Fibroblast of the conjunctiva (primary cell): ENCODE data around the gene RREB1.

ENCODE experiments used
- DNase-seq: peaks from one replicate; pipeline ENCODE4 v3.0.0-alpha.2; 2010; ENCODE audit warnings: low read depth

The RREB1 gene

DNA sequence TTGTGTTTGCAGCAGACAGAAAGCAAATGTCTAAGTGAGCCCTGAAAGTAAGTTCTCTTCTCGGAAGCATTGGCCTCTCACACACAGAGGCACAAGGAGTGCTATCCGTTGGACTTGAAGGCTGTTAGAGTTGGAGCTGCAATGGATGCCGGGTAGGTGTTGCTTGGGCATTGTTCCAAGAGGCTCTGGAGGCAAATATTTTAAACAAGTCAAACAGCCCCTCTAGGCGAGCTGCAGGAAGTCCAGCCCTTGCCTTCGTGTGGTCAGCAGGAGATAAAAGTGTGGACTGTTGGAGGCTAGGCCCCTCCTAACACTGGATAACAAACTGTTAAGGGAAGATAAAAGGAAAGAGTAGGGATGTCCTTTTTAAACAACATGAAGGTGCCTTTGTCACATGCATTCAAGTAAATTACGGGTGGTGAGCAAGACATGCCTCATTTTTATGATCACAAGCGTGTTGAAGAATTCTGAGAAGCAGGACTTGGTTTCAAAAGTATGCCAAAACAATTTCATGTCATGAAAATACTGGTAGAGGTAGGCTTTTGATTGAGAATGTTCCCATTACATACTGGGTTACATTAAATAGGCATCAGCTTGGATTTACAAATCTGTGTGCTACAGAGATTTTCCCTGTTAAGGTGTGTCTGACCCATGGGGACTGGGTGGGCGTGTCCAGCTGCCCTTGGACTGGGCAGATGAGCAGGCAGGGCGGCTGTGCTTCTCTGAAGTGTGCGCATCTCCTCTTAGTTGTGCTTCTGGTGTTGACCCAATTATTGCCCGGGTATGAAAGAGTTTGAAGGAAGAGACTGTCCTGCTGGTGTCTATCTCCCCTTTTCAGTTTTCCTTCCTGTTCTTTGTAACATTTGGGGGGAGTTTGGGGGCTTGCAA lies 57.5 kb downstream of the RREB1 start:
- no peak for DNase-seq

DNA sequence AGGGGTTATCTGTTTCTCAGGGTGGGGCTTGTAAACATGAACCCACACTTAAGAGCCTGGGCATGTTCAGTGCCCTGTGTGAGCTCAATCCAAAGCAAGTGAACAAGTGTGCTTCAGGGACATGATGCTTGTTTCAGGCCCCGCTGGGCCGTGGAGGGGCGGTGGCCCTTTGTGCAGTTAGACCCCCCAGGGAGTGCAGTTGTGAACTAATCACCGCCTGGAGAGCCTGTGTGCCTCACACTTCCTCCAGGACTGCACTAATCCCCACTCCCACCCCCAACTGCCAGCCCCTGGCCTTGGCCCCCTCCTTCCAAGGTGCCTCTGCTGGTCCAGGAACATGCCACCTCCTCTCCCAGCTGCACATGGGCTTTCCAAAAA lies 58.1 kb downstream of the RREB1 start:
- no peak for DNase-seq

DNA sequence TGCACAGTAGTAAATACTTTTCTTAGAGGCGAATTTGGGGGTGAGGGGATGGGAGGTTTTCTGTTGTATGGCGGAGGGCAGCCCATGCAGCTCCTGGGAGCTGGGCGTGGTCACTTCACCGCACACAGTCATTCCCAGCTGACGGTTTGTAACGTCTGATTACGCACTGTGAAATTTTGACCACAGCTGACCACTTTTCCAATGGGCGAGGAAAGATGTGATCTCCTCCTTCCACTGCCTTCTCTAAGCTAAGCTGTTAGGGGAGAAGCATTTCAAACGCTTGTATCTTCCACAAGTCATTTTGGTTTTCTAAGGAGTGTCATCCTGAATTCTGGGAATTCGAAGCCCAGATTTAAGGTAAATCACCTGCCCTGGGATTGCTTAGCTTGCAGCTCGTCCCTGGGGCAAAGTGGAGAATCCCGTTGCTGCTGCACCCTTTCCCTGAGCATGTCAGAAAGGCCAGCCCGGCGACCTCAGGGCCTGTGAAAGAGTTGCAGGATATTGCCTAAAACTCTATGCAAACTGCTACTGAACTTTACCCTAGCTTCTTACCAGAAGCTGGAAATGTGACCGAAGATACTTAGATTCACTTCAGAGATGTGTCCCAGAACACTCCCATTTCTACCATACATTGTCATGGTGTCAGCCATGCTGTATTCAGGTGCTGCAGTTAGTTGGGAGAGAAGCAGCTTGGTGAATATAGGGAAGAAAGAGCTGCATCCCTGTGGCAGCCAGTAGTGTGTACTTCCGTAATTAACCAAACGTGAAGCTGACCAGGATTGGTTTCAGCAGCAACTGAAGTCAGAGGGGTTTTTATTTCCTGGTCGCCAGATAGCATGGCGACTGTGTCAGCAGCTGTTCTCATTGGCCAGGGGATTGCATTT lies 58.9 kb downstream of the RREB1 start:
- DNase-seq: no peak

GRCh38 chr6:7169296-7169721 lies 61.5 kb downstream of the RREB1 start:
- no peak for DNase-seq

DNA sequence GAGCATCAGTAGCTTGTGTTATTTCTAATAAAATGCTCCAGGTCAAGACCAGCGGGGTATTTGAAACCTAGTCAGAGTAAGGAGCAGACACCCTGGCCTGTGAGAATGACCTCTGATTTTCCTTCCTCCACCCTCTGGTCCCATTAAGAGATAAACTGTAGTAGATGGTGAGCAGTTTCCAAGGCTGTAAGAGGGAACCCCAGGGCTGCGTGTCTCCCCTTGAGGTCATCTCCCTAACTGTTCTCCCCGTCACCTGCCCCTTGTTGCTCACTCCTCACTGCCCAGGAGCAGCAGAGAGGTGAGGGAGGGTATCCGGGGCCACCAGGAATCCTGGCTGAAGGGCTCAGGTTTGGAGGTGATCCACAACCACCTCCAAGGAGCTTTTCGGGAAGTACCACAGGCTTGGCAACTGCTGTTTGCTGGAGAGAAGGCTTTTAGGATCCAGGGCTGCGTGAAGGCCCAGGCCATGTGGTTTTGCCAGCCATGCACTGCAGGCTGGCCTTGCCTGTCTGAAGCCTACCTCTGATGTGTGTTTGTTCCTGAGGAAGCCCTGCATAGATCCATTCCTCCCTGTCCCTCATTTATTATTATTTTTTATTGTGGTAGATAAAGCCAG lies 62.5 kb downstream of the RREB1 start:
- DNase-seq: no peak

DNA sequence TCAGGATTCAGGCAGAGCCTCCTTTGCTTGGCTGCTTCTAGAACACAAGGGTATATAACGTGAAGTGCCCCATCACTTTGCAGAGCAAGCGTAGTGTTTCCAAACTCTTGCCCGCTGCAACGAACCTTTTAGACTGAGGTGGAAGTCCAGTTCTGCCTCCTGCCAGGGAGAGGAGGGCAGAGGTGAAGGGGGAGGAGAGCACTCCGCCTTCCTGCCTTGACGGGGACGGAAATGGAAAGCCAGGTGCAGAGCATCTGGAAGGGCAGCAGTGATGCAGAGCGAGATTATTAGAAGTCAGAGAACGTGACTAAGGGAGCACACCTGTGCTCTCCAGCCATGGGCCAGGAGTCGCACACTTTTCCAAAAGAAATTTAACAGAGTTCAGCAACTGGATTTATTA lies 63.4 kb downstream of the RREB1 start:
- no peak for DNase-seq

- DNase-seq: no peak
Measured at GRCh38 chr6:7171733-7172132, 64.0 kb downstream of the RREB1 start.

GRCh38 chr6:7172649-7173048 lies 64.9 kb downstream of the RREB1 start:
- DNase-seq: peak; percentile 40

- no peak for DNase-seq
Measured at GRCh38 chr6:7173843-7174503, 66.2 kb downstream of the RREB1 start.

GRCh38 chr6:7175462-7175861 lies 67.7 kb downstream of the RREB1 start:
- DNase-seq: no peak

- no peak for DNase-seq
Measured at GRCh38 chr6:7176208-7176607, 68.4 kb downstream of the RREB1 start.

- DNase-seq: no peak
Measured at GRCh38 chr6:7178280-7178679, 70.5 kb downstream of the RREB1 start.

DNA sequence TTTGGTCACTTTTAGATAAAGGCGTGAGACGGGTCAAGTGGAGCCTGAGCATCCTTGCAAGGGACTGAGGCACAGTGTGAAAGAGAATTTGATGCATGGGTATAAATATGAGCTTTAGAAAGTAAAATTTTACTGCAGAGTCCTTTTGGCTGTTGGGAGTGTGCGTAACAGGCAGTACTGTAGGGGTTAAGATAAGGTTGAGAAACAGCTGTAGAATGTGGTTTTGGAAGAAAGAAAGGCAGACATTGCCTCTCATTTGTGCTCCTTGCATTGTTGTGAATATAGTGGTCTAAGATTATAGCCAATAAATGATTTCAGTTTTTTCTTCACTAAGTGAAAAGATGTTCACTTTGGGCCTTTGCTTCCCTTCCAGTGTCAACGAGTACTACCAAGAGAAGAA lies 73.0 kb downstream of the RREB1 start:
- no peak for DNase-seq

GRCh38 chr6:7183707-7184106 lies 75.9 kb downstream of the RREB1 start:
- no peak for DNase-seq

- no peak for DNase-seq
Measured at GRCh38 chr6:7184502-7184901, 76.7 kb downstream of the RREB1 start.

DNA sequence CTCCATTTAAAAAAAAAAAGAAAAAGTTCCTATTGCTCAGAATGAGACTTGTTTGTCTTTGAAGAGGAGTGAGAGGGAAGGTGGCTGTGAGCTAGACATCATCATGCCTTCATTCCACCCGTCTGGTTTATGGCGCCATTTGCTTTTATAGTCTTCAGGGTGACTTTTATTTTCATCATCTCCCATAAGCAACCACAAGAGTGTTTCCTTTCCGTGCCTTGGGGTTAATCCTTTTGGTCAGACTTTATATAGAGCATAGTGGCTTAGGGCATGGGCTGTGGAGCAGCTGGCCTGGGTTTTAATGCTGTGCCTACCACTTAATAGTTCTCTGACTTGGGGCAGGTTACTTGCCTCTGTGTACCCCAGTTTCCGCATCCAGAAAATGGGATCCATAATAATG lies 77.8 kb downstream of the RREB1 start:
- no peak for DNase-seq

GRCh38 chr6:7188492-7188891 lies 80.7 kb downstream of the RREB1 start:
- DNase-seq: no peak

- no peak for DNase-seq
Measured at GRCh38 chr6:7189101-7189758, 81.5 kb downstream of the RREB1 start.

- DNase-seq: no peak
Measured at GRCh38 chr6:7190791-7191190, 83.0 kb downstream of the RREB1 start.

DNA sequence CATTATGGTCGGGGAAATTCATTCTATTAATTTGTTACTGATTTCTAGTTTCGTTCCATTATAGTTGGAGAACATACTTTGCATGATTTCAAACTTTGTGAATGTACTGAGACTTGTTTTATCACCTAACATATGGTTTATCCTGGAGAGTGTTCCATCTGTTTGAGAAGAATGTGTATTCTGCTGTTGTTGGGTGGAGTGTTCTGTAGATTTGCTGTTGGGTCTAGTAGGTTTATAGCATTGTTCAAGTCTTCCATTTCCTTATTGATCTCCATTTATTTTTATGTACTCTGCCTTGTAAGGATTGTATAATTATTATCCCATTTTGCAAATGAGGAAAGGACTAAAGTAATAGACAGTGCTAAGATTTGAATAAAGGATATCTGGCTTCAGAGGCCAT lies 85.4 kb downstream of the RREB1 start:
- no peak for DNase-seq

DNA sequence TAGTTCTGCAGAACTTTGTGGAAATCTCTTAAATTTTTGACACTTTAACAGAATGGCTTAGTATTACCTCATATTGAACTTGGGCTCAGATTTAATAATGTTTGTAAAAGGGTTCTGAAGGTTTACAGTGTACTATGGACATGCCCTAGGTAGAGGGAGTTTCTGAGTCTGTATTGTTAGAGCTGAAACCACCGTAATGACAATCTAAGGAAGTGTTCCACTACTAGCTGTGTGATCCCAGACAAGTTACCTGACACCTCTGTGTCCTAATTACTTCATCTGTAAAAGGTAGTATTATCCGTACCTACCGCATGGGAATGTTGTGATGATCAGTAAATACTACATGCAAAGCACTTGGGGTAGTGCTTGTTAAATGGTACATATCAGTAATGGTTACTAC lies 86.9 kb downstream of the RREB1 start:
- DNase-seq: no peak
